Large intestine (tissue), 3 donors: ENCODE measurements around the gene HACD4. TPM values are rescaled to one million over a fixed set of nuclear protein-coding genes. Genes with fewer than 3 reads are reported as not detected.

Experiments
- DNase-seq, 2 donors: peaks; one replicate each; pipeline versions ENCODE4 v3.0.0 to v3.0.0-alpha.2; 2013
- H3K27ac ChIP-seq: one replicate; pipeline ENCODE4 v1.5.1; 2013; ENCODE audit warnings: low read length
- H3K27me3 ChIP-seq: 2 replicates; pipeline ENCODE4 v1.6.1; 2013; ENCODE audit warnings: low read length; ENCODE audit not compliant: control insufficient read depth, insufficient read depth
- H3K36me3 ChIP-seq: 2 replicates; pipeline ENCODE4 v1.6.1; 2013; ENCODE audit warnings: low read length; ENCODE audit not compliant: control insufficient read depth, insufficient read depth
- H3K4me1 ChIP-seq: one replicate; pipeline ENCODE4 v1.6.1; 2013; ENCODE audit warnings: low read length; ENCODE audit not compliant: control insufficient read depth, insufficient read depth
- H3K4me3 ChIP-seq: one replicate; pipeline ENCODE4 v1.5.1; 2013; ENCODE audit warnings: low read length
- H3K9me3 ChIP-seq: one replicate; pipeline ENCODE4 v1.6.1; 2013; ENCODE audit warnings: mild to moderate bottlenecking, low read depth, low read length, moderate library complexity; ENCODE audit not compliant: control insufficient read depth
- WGBS: methylation state at CpG from one replicate; pipeline ENCODE4 v1.1.5; 2013; ENCODE audit warnings: low lambda C conversion rate; ENCODE audit not compliant: insufficient coverage; 5-methylcytosine and 5-hydroxymethylcytosine counted together
- polyA plus RNA-seq: library from polyadenylated mRNA; unstranded; fragments of 120-200 nt; gene quantifications from one replicate; pipeline ENCODE4 v1.2.1, GENCODE V29; 2013

HACD4 gene
- polyA plus RNA-seq, 1 donor, result 4.8 TPM

- no peak overlapping the region for H3K27ac ChIP-seq
- WGBS, result 0% methylated on average over 1 of the region's 2 CpGs
- no peaks in the 10 kb centered on the region for H3K36me3 ChIP-seq
- no peaks in the 10 kb centered on the region for H3K27me3 ChIP-seq
- H3K9me3 ChIP-seq, result no peaks in the 10 kb centered on the region
- DNase-seq, result no peak
- H3K4me3 ChIP-seq, result no peak overlapping the region
- no peaks in the 10 kb centered on the region for H3K4me1 ChIP-seq
Observed at GRCh38 chr9:21053851-21054250, 22.4 kb upstream of the HACD4 start.

DNA sequence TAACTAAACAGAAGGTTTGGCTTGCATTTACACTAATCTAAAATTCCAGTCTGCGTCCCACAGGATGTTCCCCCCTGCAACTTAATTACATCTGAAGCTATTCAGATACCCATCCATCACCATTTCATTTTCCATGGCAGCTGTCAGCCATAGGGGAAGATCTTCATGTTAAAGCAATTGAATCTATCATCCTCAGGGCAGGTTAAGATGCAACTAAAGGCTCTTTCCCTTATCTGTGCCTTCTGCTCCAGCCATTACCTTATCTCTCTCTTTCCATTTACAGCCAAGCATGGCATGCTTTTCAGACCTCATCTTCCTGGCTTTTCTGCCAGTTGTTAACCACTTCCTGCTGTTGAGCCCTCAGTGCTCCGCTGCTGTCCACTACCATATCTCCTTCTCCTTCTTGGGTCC lies 15.8 kb upstream of the HACD4 start:
- no peak for DNase-seq
- Histone ChIP-seq H3K4me1 (no peaks in the 10 kb centered on the region), H3K36me3 (no peaks in the 10 kb centered on the region), H3K9me3 (no peaks in the 10 kb centered on the region), H3K4me3 (no peak overlapping the region), H3K27ac (no peak overlapping the region), H3K27me3 (no peaks in the 10 kb centered on the region)
- 86% methylated on average over 1 of the region's 2 CpGs for WGBS

DNA sequence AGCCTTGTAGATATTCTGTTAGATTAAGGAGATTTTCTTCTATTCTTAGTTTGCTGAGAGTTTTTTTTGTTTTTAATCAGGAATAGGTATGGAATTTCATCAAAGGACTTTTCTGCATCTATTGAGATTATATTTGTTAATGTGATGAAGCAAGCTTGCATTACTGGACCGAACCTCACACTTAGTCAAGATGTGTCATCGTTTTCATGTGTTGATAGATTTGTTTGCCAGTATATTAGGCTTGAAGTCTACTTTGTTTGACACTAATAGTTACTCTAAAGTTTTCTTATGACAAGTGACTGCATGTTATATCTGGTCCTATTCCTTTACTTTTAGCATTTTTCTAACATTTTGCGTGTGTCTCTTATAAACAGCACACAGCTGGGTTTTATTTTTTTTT lies 12.4 kb upstream of the HACD4 start:
- DNase-seq, result no peak
- H3K4me3 ChIP-seq, result no peak overlapping the region
- no peaks in the 10 kb centered on the region for H3K27me3 ChIP-seq
- no peaks in the 10 kb centered on the region for H3K4me1 ChIP-seq
- whole genome bisulfite sequencing, result 70% methylated on average over 1 of the region's 3 CpGs
- no peaks in the 10 kb centered on the region for H3K36me3 ChIP-seq
- no peak overlapping the region for H3K27ac ChIP-seq
- H3K9me3 ChIP-seq, result no peaks in the 10 kb centered on the region

- Histone ChIP-seq H3K4me1 (no peaks in the 10 kb centered on the region), H3K4me3 (no peak overlapping the region), H3K36me3 (no peaks in the 10 kb centered on the region), H3K27me3 (no peaks in the 10 kb centered on the region), H3K27ac (no peak overlapping the region), H3K9me3 (no peaks in the 10 kb centered on the region)
- no peak for DNase-seq
- 100% methylated on average over 3 of the region's 4 CpGs for WGBS
Observed at GRCh38 chr9:21042466-21042865, 11.0 kb upstream of the HACD4 start.

- Histone ChIP-seq H3K27ac (no peak overlapping the region), H3K9me3 (no peaks in the 10 kb centered on the region), H3K4me1 (no peaks in the 10 kb centered on the region), H3K27me3 (no peaks in the 10 kb centered on the region), H3K4me3 (no peak overlapping the region), H3K36me3 (no peaks in the 10 kb centered on the region)
- 100% methylated on average over 1 of the region's 1 CpG for WGBS
- no peak for DNase-seq
Observed at GRCh38 chr9:21039302-21039701, 7.9 kb upstream of the HACD4 start.

GRCh38 chr9:21037278-21037677 lies 5.8 kb upstream of the HACD4 start:
- Histone ChIP-seq H3K4me1 (no peaks in the 10 kb centered on the region), H3K9me3 (no peaks in the 10 kb centered on the region), H3K27ac (no peak overlapping the region), H3K4me3 (no peak overlapping the region), H3K27me3 (no peaks in the 10 kb centered on the region), H3K36me3 (no peaks in the 10 kb centered on the region)
- no peak for DNase-seq
- WGBS, result no CpG with 5 or more reads among the region's 2 CpGs

GRCh38 chr9:21031808-21032183 lies 356 bp upstream of the HACD4 start:
- H3K36me3 ChIP-seq, result no peaks in the 10 kb centered on the region
- WGBS, result 100% methylated on average over 1 of the region's 22 CpGs
- peak overlapping the region; percentile 32 for H3K4me3 ChIP-seq
- peak overlapping the region; percentile 34 for H3K27ac ChIP-seq
- no peak for DNase-seq
- peaks cover 3% of the 10 kb centered on the region for H3K27me3 ChIP-seq
- peaks cover 4% of the 10 kb centered on the region for H3K4me1 ChIP-seq
- H3K9me3 ChIP-seq, result no peaks in the 10 kb centered on the region

GRCh38 chr9:21030389-21031035 lies 928 bp downstream of the HACD4 start:
- peaks cover 4% of the 10 kb centered on the region for H3K4me1 ChIP-seq
- H3K9me3 ChIP-seq, result no peaks in the 10 kb centered on the region
- 80% methylated on average over 2 of the region's 5 CpGs for WGBS
- H3K27ac ChIP-seq, result peak overlapping the region; percentile 58
- peak overlapping the region; percentile 36 for H3K4me3 ChIP-seq
- peak in 1 of 2 donors; percentile 28 for DNase-seq
- H3K27me3 ChIP-seq, result peaks cover 3% of the 10 kb centered on the region
- H3K36me3 ChIP-seq, result no peaks in the 10 kb centered on the region

DNA sequence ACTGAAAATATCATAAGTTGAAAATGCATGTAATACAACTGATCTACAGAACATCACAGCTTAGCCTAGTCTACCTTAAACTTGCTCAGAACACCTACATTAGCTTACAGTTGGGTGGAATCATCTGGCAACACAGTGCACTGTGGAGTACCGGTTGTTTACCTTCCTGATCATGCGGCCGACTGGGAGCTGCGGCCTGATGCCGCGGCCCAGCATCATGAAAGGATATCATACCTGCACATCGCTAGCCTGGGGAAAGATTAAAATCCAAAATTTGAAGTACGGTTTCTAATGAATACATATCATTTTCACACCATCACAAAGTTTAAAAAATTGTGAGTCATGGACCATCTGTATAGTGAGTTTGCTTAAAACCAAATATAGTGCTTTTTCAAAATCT lies 1.8 kb downstream of the HACD4 start:
- Histone ChIP-seq H3K27ac (no peak overlapping the region), H3K36me3 (no peaks in the 10 kb centered on the region), H3K4me3 (no peak overlapping the region), H3K4me1 (peaks cover 4% of the 10 kb centered on the region), H3K9me3 (no peaks in the 10 kb centered on the region), H3K27me3 (peaks cover 3% of the 10 kb centered on the region)
- no peak for DNase-seq
- WGBS, result 100% methylated on average over 1 of the region's 8 CpGs

DNA sequence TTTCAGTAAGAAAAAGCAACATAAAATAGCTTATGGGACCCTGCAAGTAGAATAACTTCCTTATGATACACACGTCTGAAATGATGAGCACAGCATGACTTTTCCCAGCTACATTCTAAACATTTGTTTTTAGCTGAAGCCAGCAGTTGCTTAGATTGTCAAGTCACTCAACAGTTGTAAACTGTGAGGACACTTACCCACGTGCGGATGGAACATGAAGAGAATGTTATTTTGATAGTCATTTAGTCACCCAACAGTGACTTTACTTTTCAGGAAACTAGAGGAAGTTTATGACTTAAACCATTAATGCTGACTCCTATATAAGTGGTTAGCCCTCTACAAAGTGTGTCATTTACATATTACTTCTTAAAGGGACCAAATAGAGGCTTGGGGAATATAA lies 3.0 kb downstream of the HACD4 start:
- peaks cover 4% of the 10 kb centered on the region for H3K4me1 ChIP-seq
- H3K4me3 ChIP-seq, result no peak overlapping the region
- H3K9me3 ChIP-seq, result no peaks in the 10 kb centered on the region
- no peaks in the 10 kb centered on the region for H3K36me3 ChIP-seq
- DNase-seq, result no peak
- WGBS, result no CpG with 5 or more reads among the region's 3 CpGs
- H3K27me3 ChIP-seq, result peaks cover 3% of the 10 kb centered on the region
- H3K27ac ChIP-seq, result no peak overlapping the region

- WGBS, result 60% methylated on average over 1 of the region's 4 CpGs
- H3K27ac ChIP-seq, result no peak overlapping the region
Observed at GRCh38 chr9:21027295-21027694, 4.1 kb downstream of the HACD4 start.

More at GRCh38 chr9:21027295-21027694, 4.1 kb downstream of the HACD4 start:
- DNase-seq, result no peak
- Histone ChIP-seq H3K4me1 (peaks cover 4% of the 10 kb centered on the region), H3K4me3 (no peak overlapping the region), H3K27me3 (peaks cover 3% of the 10 kb centered on the region), H3K9me3 (no peaks in the 10 kb centered on the region), H3K36me3 (no peaks in the 10 kb centered on the region)
